Gastrocnemius medialis (tissue), 4 donors: ENCODE data around the gene TRIM44.

ENCODE experiments used
- CTCF ChIP-seq, 5 experiments: fragments of 450-650 bp in 3 of 5; fragments of 200-600 bp in 2 of 5; sonication (generic) in 2 of 5; IDR thresholded peaks in 4 of 5; conservative IDR thresholded peaks in 1 of 5; 1 replicate in 4 of 5; 2 replicates in 1 of 5; pipeline ENCODE4 v1.5.1; 2016 to 2019; ENCODE audit warnings: antibody characterized with exemption in 5 of 5, mild to moderate bottlenecking in 3 of 5, moderate library complexity in 3 of 5
- POLR2A ChIP-seq, 2 donors: fragments of 450-650 bp; IDR thresholded peaks; one replicate each; pipeline ENCODE4 v1.6.1; 2017; ENCODE audit warnings: antibody characterized with exemption in 2 of 2, mild to moderate bottlenecking in 2 of 2, moderate library complexity in 2 of 2

- no peak for TF ChIP-seq CTCF (IDR thresholded peaks at IDR 0.05 in 4 of 5, conservative IDR thresholded peaks at IDR 0.05 in 1 of 5)
- TF ChIP-seq POLR2A (IDR thresholded peaks at IDR 0.05): no peak
These were observed 72.8 kb downstream of the TRIM44 start for GRCh38 chr11:35735411-35735810.
